OCI-M2 (cell line): ENCODE results near the gene MS4A6E.
"Not testable (repeated sequence)": the region's sequence is repeated elsewhere in the genome, so short reads cannot be mapped to it uniquely, and the experiment has no call there.

ENCODE experiments used
- DNase-seq: peaks from one replicate; lab custom pipeline; 2025; ENCODE audit not compliant: unreplicated experiment; lab: John Stamatoyannopoulos, UW

MS4A6E gene, protein sequence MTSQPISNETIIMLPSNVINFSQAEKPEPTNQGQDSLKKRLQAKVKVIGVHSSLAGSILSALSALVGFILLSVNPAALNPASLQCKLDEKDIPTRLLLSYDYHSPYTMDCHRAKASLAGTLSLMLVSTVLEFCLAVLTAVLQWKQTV

DNA sequence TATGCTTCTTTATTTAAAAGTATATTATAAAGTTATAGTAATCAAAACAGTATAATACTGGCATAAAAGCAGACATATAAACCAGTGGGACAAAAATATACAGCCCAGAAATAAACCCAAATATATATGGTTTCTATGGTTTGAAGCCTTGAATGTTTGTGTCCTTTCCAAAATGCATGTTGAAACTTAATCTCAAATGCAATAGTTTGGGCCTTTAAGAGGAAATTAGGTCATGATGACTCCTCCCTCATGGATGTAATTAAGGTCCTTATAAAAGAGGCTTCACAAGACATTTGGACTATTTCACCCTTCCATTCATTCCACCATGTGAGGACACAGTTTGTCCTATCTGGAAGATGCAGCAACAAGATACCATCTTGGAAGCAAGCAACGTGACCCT, at the start of gene MS4A6E:
Gene MS4A6E, plus strand, starts transcription at position 301 of the 400 bp plus-strand sequence. CDS start 7,641 bp downstream, outside the sequence.
- DNase-seq: no peak

DNA sequence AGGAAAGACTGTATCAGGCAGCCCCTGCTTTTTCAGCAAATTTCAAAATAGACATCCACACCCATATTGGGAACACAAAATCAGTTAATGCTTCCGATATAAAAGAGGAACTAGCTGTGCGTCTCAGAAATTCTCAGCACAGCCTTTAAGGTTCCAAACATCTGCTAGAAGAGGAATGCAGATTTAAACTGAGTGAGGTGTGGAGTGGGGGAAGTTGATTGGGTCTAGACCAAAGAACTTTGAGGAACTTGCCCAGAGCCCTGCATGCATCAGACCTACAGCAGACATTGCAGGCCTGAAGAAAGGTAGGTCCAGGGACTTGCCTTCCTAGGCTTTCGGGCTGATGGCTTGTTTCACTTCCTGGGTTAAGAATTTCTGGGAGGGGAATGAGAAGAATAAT, 46.6 kb upstream of the MS4A6E start, which contains the start of gene MS4A4A:
Gene MS4A4A, plus strand, starts transcription at position 255 of the 400 bp plus-strand sequence. Its CDS starts 10 bp downstream, at position 265.
- DNase-seq: no peak

DNA sequence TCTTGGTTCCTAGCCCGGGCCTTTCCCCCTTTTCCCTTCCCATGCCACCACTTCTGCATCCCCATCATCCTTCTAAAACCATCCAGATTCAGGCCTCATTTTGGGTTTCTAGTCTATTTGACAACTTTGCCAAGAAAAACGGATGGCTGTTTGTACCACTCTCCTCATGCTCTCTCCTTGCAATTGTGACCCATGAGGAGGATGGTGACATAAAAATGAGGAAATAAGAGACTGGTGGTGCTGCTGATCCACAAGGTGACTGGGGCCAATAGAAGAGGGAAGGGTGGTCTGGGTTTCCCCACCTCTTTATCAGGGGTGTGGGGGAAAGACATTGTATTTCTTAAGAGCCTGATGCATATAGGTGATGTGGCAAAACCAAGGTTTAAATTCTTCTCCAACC, 45.6 kb upstream of the MS4A6E start:
- no peak for DNase-seq

DNA sequence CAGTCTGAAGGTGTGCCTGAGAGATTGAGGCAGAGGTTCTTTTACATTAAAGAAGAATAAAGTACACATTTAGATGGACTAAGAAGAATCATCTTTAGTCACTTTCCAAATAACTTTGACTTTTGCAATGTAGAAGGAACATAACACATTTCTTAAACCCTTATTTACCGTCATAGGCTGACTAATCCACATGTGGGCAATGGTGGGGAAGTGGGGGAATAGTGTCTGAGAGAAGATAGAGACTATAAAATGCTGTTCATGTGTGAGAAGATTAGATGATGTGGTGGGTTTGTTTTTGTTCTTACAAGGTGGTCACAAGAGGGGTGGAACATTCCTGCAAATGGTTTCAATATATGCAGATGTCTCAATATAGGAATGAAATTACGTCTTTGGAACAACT, 44.8 kb upstream of the MS4A6E start:
- no peak for DNase-seq

- not testable (repeated sequence) for DNase-seq
These were observed 41.5 kb upstream of the MS4A6E start for GRCh38 chr11:60285411-60286126.

GRCh38 chr11:60288531-60288930, 38.5 kb upstream of the MS4A6E start:
- no peak for DNase-seq

GRCh38 chr11:60292145-60292544, 34.9 kb upstream of the MS4A6E start:
- DNase-seq: no peak

- DNase-seq: no peak
These were observed 25.9 kb upstream of the MS4A6E start for GRCh38 chr11:60301178-60301577.

DNA sequence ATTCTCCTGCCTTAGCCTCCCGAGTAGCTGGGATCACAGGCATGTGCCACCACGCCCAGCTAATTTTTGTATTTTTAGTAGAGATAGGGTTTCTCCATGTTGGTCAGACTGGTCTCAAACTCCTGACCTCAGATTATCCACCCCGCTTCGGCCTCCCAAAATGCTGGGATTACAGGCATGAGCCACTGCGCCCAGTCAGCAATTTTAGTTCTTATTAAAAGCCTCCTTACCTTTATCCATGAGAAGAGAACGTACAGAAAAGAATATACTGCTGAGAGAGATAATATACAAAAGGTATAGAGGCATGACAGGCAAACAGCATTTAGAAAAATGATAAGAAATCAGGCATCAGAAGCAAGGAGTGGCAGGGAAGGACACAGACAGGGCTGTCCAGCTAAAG, 25.2 kb upstream of the MS4A6E start:
- DNase-seq: not testable (repeated sequence)

DNA sequence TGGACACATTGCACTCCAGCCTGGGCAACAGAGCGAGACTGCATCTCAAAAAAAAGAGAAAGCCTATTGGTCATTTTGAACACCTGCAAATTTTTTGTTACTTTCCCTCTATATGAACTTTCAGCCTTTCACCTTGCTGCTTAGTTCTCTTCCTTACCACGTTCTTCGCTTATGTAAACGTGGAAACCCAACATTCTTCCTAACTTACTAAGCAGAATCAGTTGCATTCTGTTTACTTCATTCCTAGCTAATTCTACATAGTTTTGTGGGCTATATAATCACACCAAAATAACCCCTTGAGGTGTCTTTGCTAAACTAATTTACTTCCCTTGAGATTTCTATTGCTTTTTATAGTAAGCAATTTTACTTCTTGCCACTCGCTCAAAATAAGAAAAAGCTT, 23.4 kb upstream of the MS4A6E start:
- no peak for DNase-seq

- DNase-seq: no peak
These were observed 21.0 kb upstream of the MS4A6E start for GRCh38 chr11:60305906-60306619.

GRCh38 chr11:60307507-60308195, 19.4 kb upstream of the MS4A6E start:
- DNase-seq: no peak

DNA sequence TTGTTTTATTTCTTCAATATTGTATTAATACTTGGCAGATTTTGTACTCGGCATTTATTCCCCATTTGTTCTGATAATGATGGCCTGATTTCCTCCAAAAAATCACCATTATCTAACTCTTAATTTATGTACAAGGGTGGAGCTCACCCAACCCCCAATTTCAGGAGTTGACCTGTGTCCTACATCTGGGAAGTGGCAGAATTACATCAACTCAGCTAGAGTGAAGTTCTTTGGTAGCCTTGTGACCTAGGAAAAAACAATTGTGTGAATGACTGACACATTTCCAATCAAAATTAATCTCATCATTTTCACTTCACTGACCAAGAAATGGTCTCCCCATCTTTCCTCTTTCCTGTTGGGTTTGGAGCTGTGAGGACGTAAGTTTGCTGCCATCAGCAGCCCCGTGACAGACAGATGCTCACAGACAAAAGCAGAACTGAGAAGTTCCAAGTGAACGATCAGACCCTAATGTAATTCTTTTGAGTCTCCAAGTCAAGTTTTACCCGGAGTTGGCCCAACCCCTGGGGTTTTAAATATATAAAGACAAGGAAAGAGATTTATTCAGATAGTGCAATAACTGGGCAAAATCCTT, 16.6 kb upstream of the MS4A6E start:
- no peak for DNase-seq

GRCh38 chr11:60314635-60315321, 12.3 kb upstream of the MS4A6E start:
- DNase-seq: no peak

- no peak for DNase-seq
These were observed 11.2 kb upstream of the MS4A6E start for GRCh38 chr11:60315871-60316270.

DNA sequence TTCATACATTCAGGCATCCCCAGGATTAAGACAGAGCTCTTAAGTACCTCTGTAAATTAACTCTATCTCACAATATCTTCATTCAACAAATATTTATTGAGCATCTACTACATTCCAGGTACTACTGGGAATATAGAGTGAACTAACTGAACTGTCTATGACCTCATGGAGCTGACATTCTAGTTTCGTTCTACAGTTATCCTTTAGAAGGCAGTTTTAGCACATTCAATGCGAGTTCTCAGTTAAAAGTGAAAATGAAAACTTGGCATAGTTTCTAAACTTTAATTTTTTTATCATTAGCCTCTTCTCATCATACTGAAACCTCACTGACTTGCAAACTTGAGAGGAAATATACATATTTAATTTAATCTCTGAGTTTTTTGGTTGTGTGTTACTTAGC, 10.7 kb upstream of the MS4A6E start:
- DNase-seq: no peak

- DNase-seq: no peak
These were observed 8.3 kb upstream of the MS4A6E start for GRCh38 chr11:60318726-60319125.

DNA sequence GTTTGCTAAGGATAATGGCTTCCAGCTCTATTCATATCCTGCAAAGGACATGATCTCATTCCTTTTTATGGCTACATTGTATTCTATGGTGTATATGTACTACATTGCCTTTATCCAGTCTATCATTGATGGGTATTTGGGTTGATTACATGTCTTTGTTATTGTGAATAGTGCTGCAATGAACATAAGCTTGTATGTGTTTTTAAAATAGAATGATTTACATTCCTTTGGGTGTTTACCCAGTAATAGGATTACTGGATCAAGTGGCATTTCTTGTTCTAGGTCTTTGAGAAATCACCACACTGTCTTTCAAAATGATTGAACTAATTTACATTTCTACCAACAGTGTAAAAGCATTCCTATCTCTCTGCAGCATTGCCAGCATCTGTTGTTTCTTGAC, 6.0 kb upstream of the MS4A6E start:
- no peak for DNase-seq

GRCh38 chr11:60328460-60328859, 1.4 kb downstream of the MS4A6E start:
- no peak for DNase-seq

- DNase-seq: no peak
These were observed 5.8 kb downstream of the MS4A6E start for GRCh38 chr11:60332846-60333245.
